ENCODE data around the gene PCDH15.

PCDH15 gene

GRCh38 chr10:54722075-54722474, 79.0 kb downstream of the PCDH15 start:
- DNase-seq (ENCODE audit: low read depth), result no peak
- no peak overlapping the region for H3K4me3 ChIP-seq (ENCODE audit: low read depth, low read length)
- TF ChIP-seq CTCF (IDR thresholded peaks at IDR 0.05; ENCODE audit: low read depth, low read length, missing control alignments), result no peak

- DNase-seq (ENCODE audit: low read depth), result no peak
- no peak for TF ChIP-seq CTCF (IDR thresholded peaks at IDR 0.05; ENCODE audit: low read depth, low read length, missing control alignments)
Measured at GRCh38 chr10:54710918-54711317, 90.1 kb downstream of the PCDH15 start.

GRCh38 chr10:54708591-54708990, 92.4 kb downstream of the PCDH15 start:
- TF ChIP-seq CTCF (IDR thresholded peaks at IDR 0.05; ENCODE audit: low read depth, low read length, missing control alignments), result no peak
- no peak for DNase-seq (ENCODE audit: low read depth)

More at GRCh38 chr10:54710918-54711317, 90.1 kb downstream of the PCDH15 start:
- H3K4me3 ChIP-seq (ENCODE audit: low read depth, low read length), result no peak overlapping the region

GRCh38 chr10:54708021-54708420, 93.0 kb downstream of the PCDH15 start:
- no peak overlapping the region for H3K4me3 ChIP-seq (ENCODE audit: low read depth, low read length)
- DNase-seq (ENCODE audit: low read depth), result no peak
- TF ChIP-seq CTCF (IDR thresholded peaks at IDR 0.05; ENCODE audit: low read depth, low read length, missing control alignments), result no peak

More at GRCh38 chr10:54708591-54708990, 92.4 kb downstream of the PCDH15 start:
- H3K4me3 ChIP-seq (ENCODE audit: low read depth, low read length), result no peak overlapping the region

- no peak for DNase-seq (ENCODE audit: low read depth)
- H3K4me3 ChIP-seq (ENCODE audit: low read depth, low read length), result no peak overlapping the region
Measured at GRCh38 chr10:54702583-54703485, 98.2 kb downstream of the PCDH15 start.

GRCh38 chr10:54691331-54691730, 109.7 kb downstream of the PCDH15 start:
- DNase-seq (ENCODE audit: low read depth), result no peak
- H3K4me3 ChIP-seq (ENCODE audit: low read depth, low read length), result no peak overlapping the region
- no peak for TF ChIP-seq CTCF (IDR thresholded peaks at IDR 0.05; ENCODE audit: low read depth, low read length, missing control alignments)

More at GRCh38 chr10:54702583-54703485, 98.2 kb downstream of the PCDH15 start:
- TF ChIP-seq CTCF (IDR thresholded peaks at IDR 0.05; ENCODE audit: low read depth, low read length, missing control alignments), result no peak
